Amygdala (tissue), 56 donors: ENCODE data around the gene ADM5.

Source experiments
- DNase-seq, 56 donors: peaks; one replicate each; lab custom pipeline; 2025; lab: John Stamatoyannopoulos, UW

The ADM5 gene, protein sequence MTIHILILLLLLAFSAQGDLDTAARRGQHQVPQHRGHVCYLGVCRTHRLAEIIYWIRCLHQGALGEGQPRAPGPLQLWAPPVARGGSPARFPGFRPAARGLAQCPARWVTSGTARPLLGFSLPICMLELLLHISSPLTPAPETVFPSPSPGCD

DNA sequence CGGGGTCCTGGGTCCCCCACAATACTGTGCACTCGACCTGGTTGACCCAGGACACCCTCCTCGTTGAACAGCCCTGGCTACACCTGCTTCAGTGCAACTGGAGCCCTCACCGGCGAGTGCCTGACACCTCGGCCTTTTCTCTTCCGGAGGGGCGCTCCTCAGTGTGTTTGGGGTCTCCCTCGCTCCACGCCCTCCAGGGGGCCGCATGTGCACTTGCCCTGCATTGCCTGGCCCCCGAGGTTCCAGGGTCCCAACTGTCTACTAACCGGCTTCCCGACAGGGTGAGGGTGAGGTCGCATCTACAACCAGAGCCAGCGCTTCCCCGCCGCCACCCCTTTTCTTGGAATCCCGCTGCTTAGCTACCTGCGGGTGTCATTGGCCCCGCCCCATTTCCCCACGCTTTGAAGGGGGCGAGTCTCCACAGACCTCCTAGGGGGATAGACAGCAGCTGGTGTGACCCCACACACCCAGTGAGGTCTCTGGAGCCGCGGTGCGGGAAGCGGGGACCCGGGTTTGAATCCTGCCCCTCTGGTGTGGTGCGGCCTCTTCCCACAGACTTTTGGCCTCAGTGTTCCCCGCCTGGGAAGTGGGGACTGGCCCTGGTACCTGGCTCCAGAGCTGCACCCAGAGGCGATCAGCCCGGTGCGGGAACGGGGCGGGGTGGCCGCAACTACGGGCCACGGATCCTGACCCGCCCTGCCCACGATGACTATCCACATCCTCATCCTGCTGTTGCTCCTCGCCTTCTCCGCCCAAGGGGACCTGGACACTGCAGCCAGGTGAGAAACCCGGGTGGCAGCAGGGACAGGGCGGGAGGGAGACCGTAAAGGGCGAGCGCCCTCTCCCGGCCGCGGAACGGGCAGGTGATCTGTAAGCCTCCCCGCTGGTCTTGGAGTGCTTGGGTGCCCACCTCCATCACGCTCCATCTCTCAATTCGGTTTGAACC is at the start of gene ADM5:
Gene ADM5 (plus strand): TSS at position 462 of the 946 bp plus-strand sequence. CDS start 244 bp downstream, at position 706.
- DNase-seq: peak in 25 of 56 donors; percentile 12 to 64 (median 33)

DNA sequence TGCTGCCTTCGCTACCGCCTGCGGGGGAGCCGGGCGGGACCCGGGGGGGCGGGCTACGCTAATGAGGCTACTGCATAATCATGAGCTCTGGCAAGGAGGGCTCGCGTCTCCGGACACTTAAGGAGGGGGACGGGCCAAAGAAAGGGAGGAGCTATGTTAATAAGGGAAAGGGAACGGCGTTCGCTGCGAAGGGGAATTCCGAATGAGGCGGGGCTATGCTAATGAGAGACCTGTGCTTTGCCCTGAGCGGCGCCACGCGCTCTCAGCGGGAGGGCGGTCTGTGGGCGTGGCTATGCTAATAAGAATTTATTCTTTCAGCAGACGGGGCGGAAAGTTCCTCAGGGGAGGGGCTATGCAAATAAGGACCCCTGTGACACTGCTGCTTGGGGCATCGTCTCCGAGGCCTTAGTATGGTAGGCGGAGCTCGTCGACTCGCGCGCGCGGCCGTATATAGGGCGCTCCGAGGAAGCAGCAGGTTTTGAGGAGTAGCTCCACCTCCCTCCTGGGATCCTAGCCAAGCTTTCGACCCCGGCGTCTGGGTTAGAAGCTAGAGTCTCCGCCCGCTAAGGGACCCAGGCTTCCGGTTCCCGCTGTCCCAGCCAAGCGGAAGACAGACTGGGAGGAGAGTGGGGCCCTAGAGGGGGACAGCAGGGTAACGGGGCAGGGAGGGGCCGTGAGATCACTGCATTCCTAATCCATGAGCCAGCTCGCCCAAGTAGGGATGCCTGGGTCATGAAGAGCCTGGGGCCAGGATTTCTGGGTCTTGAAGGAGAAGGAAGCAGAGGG is 49.1 kb upstream of the ADM5 start, which contains the start of gene RRAS:
Gene RRAS (minus strand): TSS at position 31 of the 786 bp plus-strand sequence. CDS start 45 bp downstream, outside the sequence.
- peak; percentile 36 to 100 (median 98) for DNase-seq

DNA sequence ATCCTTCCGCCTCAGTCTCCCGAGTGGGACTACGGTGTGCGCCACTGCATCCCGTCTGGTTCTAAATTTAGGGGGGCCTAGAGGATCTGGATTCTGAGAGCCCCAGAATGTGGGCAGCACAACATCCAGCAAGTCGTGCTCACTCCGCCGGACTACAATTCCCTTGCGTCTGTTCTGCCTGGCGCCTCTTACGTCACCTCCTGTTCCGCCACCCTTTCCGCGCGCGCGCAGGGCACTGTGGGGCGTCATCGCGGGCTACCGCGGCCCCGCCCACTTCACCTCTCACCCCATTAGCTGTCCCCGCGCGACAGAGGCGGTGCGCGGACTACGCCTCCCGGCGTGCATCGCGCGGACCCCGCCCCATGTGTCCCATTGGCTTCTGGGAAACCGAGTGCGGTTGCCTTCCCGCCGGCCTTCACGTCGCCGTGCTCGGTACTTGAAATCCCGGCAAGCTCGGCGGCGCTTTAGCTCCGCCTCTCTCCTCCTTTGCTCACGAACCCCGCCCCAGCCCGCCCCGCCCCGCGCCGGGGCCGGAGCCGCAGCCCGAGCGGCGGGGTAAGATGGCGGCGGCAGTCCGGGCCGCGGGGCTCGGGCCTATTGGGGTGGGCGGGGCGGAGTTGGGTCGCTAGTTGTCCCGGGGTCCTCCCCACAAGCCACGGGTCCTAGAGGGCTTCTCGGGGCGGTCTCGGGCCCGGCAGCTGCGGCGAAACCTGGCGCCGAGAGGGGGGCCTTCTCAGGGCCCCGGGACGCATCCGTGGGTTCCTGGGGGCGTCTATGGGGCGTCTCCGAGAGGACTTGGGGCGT is 47.5 kb upstream of the ADM5 start, which contains the start of gene SCAF1:
Gene SCAF1 (plus strand): TSS at position 522 of the 804 bp plus-strand sequence. CDS start 2,818 bp downstream, outside the sequence.
- DNase-seq: peak; percentile 90 to 100 (median 99)

DNA sequence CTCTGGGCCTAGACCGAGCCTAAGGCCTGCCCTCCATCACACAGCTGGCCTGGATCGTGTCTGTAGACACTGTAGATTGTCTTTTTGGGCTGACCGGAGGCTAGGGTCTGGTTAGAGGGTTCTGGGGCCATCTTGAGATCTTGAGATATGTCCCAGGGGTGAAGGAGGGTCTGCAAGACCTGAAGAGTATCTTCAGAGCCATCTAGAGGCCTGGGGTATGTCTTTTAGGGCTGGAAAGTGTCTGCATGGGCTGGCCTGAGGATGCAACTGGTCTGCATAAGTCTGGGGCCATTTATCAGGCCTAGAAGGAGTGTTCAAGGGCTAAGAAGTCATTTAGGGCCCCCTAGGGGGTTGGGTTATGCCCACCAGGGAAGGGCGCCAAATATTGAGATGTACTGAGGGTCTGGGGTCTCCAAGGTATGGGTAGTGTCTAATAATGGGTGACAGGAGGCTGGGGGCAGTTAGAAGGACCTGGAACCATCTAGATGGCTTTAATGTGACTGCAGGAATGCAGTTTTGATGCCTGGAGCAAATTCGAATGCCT is 46.8 kb upstream of the ADM5 start:
- no peak for DNase-seq

DNA sequence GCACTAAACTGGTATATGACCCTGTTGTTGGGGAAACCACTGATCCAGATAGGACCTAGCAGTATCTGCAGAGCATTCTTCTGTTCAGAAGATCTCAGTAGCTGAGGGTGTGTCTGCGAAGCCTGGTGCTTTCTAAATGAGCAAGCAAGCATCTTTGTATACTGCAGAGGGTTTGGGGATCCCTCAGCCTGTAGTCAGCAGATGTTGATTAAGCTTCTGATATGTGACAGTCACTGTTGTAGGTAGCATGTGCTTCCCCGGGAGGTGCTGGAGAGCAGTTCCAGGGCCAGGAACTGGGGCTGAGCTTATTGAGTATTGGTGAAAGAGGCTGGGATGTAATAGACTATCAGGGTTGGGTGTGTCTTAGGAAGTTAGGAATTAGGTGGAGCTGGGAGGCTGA is 45.9 kb upstream of the ADM5 start:
- DNase-seq: no peak

DNA sequence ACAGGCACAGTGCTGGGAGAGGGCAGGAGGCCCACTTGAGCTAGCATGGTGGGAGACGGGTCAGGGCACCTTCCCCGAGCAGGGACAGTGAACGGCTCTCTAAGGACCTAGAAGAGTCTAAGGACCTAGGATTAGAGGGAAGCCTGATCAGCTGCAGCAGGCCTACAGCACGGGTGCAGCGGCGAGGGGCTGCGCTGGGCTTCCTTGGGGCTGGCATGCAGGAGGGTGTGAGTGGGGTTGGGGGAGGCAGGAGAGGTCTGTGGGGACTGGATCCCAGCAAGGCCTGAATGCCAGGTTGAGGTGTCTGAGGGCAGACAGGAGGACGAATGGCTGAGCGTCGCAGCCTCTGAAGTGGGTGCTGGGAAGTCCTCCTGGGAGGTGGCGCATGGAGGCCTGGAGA is 43.8 kb upstream of the ADM5 start:
- no peak for DNase-seq

DNA sequence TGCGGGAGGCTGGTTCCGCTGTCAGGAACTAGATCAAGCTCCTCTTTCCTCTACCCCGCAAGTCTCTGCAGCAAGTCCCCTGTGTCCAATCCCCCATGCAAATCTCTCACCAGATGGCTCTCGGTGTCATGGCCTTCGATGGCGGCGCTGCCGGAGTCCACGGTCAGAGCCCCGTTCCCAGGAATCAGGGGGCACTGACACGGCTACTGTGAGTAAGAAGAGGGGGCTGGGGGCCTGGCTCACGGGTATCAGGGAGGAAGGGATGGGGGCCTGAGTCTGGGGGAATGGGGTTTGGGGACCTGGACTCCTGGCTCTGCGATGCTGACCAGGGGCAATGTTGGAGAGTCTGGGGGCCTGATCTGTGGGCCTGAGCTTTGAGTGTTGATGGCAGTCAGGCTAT is 43.4 kb upstream of the ADM5 start:
- DNase-seq: no peak

DNA sequence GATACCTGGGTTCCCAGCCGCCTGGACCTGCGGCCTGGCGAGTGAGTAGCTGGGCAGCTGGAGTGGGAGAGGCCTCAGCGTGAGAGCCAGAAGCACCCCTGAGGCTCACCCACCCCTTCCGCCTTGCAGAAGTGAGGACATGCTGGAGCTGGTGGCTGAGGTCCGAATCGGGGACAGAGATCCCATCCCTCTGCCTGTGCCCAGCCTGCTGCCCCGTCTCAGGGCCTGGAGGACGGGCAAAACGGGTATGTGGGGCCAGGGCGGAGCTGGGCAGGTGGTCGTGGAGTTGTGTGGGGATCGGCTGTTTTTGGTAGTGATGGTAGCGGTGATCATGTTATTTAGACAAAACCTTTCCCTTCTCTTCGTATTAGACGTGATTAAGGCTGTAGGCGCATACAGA is 42.8 kb upstream of the ADM5 start:
- no peak for DNase-seq

DNA sequence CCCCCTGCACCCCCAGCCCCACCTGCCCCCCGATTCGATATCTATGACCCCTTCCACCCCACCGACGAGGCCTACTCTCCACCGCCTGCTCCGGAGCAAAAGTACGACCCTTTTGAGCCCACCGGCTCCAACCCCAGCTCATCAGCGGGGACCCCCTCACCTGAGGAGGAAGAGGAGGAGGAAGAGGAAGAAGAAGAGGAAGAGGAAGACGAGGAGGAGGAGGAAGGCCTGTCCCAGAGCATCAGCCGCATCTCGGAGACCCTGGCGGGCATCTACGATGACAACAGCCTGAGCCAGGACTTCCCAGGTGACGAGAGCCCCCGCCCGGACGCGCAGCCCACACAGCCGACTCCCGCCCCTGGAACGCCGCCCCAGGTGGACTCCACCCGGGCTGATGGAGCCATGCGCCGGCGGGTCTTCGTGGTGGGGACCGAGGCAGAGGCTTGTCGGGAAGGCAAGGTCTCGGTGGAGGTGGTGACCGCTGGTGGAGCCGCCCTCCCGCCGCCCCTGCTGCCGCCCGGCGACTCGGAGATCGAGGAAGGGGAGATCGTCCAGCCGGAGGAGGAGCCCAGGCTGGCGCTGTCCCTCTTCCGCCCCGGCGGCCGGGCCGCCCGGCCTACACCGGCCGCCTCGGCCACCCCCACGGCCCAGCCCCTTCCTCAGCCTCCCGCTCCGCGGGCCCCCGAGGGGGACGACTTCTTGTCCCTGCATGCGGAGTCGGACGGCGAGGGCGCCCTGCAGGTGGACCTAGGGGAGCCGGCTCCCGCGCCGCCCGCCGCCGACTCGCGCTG is 38.2 kb upstream of the ADM5 start:
- no peak for DNase-seq

DNA sequence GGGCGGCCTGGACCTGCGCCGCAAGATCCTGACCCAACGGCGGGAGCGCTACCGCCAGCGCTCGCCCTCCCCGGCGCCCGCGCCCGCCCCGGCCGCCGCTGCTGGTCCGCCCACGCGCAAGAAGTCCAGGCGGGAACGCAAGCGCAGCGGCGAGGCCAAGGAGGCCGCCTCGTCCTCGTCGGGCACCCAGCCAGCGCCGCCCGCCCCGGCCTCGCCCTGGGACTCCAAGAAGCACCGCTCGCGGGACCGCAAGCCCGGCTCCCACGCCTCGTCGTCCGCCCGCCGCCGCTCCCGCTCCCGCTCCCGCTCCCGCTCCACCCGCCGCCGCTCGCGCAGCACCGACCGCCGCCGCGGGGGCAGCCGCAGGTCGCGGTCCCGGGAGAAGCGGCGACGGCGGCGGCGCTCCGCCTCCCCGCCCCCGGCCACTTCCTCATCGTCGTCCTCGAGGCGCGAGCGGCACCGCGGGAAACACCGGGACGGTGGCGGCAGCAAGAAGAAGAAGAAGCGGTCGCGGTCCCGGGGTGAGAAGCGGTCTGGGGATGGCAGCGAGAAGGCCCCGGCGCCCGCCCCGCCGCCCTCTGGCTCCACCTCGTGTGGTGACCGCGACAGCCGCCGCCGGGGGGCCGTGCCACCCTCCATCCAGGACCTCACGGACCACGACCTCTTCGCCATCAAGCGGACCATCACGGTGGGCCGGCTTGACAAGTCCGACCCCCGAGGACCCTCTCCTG is 37.4 kb upstream of the ADM5 start:
- no peak for DNase-seq

DNA sequence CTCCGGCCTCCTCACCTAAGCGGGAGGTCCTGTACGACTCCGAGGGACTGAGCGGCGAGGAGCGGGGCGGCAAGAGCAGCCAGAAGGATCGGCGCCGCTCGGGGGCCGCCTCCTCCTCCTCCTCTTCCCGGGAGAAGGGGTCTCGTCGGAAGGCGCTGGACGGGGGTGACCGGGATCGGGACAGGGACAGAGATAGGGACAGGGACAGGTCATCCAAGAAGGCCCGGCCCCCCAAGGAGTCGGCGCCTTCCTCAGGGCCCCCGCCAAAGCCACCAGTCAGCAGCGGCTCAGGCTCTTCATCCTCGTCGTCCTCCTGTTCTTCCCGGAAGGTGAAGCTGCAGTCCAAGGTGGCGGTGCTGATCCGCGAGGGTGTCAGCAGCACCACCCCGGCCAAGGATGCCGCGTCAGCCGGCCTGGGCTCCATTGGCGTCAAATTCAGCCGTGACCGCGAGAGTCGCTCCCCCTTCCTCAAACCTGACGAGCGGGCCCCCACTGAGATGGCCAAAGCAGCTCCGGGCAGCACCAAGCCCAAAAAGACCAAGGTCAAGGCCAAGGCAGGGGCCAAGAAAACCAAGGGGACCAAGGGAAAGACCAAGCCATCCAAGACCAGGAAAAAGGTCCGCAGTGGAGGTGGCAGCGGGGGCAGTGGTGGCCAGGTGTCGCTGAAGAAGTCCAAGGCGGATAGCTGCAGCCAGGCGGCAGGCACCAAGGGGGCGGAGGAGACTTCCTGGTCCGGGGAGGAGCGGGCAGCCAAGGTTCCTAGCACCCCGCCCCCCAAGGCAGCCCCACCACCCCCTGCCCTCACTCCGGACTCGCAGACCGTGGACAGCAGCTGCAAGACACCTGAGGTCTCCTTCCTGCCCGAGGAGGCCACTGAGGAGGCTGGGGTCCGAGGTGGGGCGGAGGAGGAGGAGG is 36.6 kb upstream of the ADM5 start:
- no peak for DNase-seq

DNA sequence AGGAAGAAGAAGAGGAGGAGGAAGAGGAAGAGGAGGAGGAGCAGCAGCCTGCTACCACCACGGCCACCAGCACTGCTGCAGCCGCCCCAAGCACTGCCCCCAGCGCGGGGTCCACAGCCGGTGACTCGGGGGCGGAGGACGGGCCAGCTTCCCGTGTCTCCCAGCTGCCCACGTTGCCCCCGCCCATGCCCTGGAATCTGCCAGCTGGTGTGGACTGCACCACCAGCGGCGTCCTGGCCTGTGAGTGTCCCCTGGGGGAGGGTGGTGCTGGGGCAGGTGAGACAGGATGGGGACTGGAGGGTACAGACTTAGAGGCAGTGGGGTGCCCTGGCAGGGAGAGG is 36.0 kb upstream of the ADM5 start:
- no peak for DNase-seq

DNA sequence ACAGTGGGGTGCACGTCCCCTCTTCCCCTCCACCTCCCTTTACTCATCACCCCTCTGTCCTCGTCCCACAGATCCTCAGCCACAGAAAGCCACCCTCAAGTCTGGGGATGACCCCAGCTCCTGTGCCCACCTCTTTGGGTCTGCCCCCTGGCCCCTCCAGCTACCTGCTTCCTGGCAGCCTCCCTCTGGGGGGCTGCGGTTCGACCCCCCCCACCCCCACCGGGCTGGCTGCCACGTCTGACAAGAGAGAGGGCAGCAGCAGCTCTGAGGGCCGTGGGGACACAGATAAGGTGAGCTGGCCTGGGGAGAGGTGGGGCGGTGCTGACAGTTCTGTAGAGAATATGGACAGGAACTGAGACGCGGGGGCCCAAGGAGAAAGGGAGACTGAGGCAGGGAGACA is 34.8 kb upstream of the ADM5 start:
- DNase-seq: no peak

DNA sequence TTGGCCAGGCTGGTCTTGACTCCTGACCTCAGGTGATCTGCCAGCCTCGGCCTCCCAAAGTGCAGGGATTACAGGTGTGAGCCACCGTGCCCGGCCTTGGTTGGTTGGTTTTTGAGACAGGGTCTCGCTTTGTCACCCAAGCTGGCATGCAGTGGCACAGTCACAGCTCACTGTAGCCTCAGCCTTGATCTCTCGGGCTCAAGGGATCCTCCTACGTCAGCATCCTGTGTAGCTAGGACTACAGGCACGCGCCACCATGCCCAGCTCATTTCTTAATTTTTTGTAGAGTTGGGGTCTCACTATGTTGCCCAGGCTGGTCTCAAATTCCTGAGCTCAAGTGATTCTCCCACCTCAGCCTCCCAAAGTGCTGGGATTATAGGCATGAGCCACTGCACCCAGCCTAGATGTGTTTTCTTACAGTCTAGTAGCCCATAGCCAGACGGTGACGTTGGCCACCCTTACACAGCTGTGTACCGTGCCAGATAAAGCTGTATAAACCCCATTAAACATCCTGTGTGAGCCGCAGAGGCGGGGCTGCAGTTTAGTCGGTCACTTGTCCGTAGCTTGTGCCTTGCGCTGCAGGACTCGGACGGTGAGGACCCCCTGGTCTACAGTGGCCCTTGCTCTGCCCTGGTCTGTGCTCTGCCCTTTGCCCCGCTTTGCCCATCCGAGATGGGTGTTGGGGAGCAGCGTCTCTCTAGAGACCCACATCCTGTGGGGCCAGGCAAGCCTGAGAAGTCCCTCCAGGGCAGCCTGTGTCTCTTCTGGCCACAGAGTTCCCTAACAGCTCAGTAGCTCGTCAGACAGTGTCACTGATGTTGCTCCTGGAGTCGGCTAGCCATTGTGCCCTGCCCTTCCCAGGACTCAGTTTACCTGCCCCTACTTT is 33.6 kb upstream of the ADM5 start:
- no peak for DNase-seq

DNA sequence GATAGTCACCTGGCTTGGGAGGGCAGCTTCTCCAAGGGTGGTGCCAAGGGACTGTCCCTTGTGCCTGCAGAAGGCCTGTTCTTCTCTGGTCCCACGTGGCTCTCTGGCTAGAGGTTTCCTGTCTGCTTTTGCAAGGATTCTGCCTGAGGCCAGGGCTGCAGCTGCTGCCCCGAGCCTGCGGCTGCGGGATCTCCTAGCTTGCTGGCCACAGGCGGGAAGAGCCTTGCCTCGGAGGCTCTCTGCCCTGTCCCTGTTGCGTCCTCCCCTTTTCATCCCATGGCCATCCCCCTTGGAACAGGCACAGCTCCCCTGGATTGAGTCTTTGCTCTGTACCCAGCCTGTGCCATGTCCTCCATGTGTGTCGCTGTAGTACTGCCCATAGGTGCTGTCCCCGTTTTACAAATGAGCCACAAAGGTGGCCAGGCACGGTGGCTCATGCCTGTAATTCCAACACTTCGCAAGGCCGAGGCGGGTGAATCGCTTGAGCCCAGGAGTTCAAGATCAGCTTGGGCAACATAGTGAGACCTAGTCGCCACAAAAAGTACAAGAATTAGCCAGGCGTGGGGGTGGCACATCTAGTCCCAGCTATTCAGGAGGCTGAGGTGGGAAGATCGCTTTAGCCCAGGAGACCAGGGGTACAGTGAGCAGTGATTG is 32.8 kb upstream of the ADM5 start:
- no peak for DNase-seq
